Measurements from ENCODE around the gene SEPTIN6. TPM values are rescaled to one million over a fixed set of nuclear protein-coding genes. Genes with fewer than 3 reads are reported as not detected.

The SEPTIN6 gene
- total RNA-seq, result 16.1 TPM
- long read RNA-seq, full-length matches to known transcripts, result 64 of 99 reads
- long read RNA-seq, partial matches to known transcripts, result 21 of 99 reads
- long read RNA-seq, other reads (novel, unspliced or antisense), result 14 of 99 reads

DNA sequence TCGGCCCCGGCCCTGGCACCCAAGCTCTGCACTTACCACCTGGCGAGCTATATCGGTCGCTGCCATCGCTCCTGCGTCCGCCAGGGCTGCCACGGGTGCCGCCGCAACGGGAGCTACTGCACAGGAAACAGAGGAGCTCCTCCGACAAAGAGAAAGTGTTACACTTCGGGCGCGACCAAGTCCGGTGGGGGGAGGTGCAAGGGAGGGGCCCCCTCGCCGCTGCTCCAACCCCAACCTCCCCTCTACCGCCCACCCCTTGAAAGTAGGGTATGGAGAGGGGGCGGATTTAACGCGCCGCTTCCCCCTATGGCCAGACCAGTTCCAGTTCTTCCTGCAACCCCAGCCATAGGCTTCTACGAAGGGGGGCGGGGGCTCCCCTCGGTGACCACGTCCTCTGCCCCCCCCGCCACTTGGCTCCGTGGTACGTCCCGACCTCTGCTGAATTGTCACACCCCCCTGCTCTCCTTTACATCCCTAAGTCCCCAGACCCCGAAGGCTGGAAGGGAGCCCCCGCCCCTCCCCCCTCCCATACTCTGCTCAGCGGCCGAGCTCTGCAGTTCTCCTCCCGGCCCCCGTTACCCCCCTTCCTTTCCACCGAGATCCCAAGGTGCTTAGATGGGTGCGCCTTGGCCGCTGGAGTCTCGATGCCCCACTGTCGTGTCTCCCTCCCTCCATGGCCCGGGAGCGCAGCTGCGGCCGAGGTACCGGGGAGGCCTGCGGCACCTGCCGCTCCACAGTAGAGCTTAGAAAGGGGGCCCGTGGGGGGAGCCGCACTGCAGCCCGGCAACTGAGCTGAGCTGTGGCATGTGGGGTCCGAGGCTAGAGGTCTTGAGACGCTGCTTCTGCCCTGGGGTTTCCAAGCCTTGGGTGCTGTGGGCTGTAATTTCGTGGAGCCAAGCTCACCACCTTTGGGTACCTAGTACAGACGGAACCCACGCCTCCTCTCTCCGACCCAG lies at the start of gene SEPTIN6:
Gene SEPTIN6, minus strand, starts transcription at position 129 of the 956 bp plus-strand sequence. Its CDS starts 63 bp downstream, at position 66.
- peak; percentile 90 for DNase-seq (ENCODE audit: low spot score)

DNA sequence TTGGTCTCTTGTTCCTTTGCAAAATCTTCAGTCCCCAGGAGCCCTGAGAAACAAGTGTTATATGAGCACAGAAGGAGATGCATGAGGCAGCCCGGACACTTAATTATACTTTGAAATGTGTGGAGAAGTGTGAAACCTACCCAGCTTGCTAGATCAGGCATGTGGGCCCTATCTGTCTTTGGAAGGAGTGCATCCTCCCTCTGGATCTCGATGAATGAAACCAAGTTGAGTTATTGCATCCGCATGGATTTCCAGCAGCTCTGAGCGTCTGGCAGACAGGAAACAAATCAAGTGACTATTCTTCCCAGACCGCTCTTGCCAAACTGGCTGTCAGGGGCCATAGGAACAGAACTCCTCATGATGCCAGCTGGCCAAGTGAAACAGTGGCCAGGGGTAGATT lies 45.8 kb upstream of the SEPTIN6 start:
- DNase-seq (ENCODE audit: low spot score), result no peak

DNA sequence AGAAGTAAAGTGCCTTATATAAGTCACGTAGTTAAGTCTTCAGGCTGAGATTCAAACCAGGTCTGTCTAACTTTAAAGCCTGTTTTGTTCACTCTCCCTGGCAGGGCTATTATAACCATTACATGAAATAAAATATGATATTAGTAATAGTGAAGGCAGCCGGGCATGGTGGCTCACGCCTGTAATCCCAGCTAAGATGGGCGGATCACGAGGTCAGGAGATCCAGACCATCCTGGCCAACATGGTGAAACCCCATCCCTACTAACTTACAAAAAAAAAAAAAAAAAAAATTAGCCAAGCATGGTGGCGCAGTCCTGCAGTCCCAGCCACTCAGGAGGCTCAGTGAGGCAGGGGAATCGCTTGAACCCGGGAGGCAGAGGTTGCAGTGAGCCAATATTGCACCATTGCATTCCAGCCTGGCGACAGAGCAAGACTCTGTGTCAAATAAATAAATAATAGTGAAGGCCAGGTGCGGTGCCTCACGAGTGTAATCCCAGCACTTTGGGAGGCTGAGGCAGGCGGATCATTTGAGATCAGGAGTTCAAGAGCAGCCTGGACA lies 43.3 kb upstream of the SEPTIN6 start:
- DNase-seq (ENCODE audit: low spot score), result no peak

DNA sequence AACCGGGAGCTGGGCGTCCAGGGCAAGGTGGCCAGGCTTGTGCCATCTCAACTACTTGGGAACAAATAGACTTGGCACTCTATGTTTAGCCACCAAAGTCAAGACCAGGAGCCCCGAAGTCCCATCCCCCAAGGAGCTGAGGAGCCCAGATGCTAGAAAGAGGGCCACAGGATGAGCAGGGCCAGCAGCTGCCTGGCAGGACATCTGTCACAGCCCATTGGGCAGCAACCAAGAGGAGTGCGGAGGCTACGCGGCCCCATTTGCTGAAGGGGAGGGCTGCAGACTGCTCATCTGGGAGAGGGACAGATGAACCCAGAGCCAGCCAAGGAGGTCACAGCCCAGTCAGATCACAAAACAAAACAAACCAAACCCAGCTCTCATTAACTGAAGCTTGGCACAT lies 42.5 kb upstream of the SEPTIN6 start:
- no peak for DNase-seq (ENCODE audit: low spot score)

DNA sequence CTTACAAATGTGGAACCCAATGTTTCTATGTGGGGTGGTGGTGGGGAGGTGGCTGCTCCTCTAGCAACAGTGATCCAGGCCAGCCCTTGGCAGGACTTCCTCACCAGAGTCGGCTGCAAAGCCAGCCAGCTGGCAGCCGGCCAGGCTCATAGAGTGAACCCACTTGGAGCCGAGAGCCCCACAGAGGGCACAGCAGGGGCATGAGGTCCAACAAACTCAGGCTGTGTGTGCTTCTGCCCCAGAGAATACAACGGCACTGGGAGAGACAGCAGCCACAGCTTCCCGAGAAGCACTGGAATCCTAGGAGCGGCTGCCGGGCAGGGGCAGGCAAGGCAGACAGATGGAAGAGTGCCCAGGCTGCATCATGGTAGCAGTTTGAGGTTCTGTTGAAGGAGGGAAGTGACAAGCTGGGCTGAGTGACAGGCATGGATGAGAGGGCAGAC lies 42.0 kb upstream of the SEPTIN6 start:
- no peak for DNase-seq (ENCODE audit: low spot score)

DNA sequence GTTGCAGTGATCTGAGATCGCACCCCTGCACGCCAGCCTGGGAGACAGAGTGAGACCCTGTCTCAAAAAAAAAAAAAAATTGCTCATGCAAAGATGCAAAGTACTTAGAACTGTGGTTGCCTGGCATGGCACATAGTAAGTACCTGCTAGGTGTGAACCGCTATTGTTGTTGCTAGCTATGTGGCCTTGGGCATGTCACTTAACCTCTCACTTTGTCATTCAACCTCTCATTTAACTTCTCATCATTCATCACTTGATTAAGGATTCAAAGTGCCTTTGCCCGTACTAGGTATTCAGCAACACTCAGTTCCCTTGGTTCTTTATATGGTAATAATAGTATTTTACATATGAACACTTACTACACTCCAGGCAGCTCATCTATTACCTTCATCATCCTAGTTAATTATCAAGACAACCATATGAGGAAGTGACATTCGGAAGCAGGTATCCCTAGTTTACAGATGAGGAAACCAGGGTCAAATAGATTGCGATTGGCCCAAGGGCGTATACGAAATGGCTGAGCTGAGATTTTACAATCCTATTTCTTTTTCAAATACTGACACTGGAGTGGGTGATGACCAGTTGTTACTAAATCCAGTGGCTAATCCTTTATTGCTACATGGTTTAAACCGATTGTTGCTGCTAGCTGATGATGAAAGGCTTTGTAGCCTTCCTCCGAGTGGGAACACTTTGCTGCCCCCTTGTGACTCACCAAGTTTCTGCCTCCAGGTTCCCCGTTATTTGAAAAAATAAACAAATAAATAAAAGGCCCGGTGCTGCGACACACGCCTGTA lies 36.6 kb upstream of the SEPTIN6 start:
- DNase-seq (ENCODE audit: low spot score), result no peak

DNA sequence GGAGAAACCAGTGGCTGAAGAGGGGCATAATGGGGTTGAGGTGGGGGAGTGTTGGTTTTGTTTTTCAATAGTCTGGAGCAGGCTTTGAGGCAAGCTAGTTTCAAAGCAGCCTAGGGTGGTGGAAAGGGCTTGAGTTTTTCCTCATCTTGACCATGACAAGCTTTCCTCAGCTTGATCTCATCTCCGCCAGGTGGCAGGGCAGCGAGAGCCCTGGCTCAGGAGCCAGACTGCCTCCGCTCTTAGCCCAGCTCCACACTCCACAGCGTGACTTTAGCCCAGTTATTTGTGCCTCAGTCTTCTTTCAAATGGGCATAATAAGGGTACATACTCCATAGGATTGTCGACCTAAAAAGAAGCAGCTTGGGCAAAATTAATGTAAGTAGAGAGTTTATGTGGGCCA lies 35.5 kb upstream of the SEPTIN6 start:
- DNase-seq (ENCODE audit: low spot score), result no peak

DNA sequence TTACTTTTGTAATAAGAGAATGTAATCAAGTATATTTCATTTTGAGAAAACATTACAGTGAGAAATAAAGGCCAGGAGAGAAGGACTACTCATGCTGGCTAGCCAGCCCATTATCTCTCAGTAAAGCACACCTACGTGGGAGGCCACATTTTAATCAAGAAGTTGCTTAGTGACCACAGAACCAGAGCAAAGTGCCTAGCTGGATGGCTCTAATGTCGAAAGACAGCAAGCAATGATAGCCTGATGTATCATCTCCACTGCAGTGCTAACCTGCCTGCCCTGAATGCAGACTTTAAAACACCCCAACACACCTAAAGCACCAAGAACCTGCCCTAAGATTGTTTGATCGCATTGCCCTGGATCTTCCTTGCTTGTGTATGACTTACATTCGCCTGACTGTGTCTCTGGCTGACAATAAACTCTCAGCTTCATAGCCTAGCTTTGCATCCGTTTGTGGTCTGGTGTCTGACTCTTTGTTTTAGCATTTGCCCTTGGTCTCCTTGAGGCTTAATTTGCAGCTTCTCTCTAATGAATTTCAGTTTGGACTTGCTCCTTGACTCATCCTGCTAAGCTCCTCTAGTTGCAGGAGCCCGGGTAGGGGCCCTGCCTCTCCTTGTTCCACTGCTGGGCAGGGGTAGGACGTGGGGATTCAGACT lies 34.1 kb upstream of the SEPTIN6 start:
- DNase-seq (ENCODE audit: low spot score), result no peak

DNA sequence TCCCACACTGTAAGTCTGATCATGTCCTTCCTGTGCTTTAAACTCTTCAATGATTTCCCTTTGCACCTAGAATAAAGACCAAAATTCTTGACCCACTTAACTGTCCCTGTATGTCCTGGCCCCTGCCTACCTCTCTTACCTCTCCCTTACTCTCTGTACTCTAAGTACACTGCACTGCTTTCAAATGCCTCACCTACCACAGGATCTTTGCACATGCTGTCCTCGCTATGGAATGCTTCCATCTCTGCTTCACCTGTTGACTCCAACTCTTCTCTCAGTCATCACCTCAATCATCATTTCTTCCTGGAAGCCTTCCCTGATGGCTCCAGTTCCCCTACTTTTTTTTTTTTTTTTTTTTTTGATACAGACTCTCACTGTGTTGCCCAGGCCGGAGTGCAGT lies 29.0 kb upstream of the SEPTIN6 start:
- no peak for DNase-seq (ENCODE audit: low spot score)

DNA sequence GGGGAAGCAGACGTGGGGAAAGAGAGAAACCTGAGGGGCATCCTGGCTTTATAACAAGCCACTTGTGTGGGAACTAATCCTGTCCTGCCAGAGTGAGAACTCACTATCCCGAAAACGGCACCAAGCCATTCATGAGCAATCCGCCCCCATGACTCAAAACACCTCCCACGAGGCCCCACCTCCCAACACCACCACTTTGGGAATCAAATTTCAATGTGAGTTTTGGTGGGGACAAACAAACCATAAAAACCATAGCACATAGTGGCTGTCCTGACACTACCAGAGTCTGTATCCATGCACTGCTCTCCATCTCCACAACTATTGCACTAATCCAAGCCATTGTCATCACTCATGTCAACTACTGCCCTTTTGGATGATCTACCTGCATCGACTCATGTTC lies 28.5 kb upstream of the SEPTIN6 start:
- DNase-seq (ENCODE audit: low spot score), result peak; percentile 11

DNA sequence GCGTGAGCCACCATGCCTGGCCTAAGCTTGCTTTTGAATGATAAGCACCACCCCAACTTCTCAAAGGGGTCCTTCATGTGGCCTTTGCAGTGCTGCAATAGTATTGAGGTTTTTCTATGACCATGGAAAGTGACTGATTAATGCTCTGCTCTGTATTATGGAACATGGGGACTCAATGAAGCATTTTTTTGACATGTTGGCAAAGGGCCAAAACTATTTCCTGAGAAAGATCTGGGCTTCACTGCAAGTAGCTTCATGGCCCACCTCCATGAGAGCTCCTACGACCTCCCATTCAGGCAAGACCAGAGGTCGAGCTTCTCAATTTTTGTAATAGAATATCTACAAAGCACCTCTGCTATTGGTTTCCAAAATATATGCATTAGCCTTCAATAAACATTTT lies 16.7 kb upstream of the SEPTIN6 start:
- no peak for DNase-seq (ENCODE audit: low spot score)

DNA sequence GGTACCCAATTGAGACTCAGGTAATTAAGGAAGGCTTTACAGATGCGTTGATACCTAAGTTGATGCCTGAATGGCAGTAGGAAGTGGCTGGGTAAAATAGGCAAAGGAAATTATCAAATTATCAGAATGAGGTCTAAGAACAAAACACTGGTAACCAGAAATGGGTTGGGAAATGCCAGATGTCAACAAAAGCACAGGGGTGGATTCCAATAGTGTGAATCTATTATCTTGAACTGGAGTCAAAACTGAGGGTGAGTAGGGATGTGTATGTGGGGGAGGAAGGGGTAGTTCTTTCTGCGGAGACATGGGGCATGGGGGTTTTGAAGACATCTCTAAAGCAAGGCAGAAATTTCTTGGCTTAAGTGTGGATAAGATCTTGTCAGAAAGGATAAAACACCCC lies 16.0 kb upstream of the SEPTIN6 start:
- DNase-seq (ENCODE audit: low spot score), result no peak

DNA sequence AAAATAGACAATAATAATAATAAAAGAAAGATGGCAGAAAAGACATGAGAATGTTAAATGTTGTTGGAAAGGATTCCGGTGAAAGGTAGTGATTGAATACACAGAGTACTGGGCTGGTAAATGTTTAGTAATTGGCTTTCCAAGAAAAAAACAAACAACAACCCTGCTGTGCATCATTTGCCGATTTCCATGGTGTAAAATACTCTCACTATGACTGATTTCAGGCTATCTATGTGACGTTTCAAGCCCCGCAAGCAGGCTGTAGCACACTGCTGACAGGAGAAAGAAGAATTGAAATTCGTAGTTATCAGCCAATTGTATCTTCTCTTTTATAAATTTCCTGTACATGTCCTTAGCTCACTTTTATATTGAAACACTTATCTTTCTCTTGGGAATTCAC lies 13.6 kb upstream of the SEPTIN6 start:
- no peak for DNase-seq (ENCODE audit: low spot score)

DNA sequence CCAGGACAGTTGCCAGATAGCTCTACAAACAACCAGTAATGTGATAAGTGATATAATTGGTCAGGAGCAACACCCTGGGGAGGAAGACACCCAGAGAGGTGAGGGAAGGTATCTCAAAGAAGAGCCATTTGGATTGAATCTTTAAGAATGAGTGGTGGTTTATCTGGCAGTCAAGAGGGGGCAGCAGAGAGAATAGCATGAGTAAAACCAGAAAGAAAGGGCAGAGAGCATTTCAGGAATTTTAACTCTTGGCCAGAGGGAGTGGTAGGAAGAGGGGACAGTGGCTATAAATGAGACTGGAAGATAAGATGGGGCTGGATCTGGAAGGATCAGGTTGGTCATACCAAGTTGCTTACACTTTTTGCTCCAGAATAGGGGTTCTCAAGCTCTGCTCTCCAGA lies 5.9 kb upstream of the SEPTIN6 start:
- DNase-seq (ENCODE audit: low spot score), result no peak

DNA sequence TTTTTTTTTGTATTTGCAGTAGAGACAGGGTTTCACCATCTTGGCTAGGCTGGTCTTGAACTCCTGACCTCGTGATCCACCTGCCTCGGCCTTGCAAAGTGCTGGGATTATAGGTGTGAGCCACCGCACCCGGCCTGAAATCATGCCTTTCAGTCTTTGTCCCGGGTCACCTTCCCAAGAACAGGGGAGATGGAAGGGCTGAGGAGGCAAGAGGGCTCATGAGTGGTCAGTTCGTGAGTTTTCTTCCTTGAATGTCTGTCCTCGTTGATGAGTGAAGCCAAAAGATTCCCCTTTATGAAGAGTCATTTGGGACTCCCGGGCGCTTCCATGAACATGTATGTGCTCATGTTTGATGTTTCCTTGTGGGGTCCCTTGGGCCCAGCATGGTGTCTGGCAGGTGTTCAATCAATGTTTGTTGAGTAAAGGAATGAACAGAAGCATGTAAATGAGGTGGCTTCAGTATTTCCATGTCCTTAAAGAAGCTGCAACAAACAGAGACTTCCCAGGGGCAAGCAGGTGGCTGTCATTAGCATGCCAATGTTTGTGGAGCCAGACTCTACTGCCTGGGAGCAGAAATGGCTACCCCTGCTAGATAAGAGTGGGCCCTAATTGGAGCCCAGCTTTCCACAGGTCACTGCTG lies 3.4 kb upstream of the SEPTIN6 start:
- peak; percentile 26 for DNase-seq (ENCODE audit: low spot score)

DNA sequence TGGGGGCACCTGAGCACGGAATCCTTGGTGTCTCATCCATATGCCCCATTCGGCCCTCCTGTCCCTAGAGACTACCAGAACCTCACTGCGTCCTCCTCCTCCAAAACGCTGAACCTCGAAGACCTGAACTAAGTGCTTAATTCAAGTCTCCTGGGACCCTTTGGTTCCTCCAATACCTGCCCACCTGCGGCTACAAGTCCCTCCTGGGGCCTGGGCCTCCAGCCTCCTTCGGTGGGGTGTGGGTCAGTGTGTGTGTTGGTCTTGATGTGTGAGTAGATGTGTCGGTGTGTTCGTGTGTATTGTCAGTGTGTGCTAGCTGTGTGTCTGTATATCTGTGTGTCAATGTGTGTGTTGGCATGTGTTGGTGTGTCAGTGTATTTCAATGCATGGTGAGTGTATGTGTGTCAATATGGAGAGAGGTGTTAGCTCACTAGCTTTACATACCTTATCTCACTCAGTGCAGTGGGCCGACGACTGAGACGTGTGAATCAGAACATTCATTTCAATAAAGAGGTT lies 2.6 kb upstream of the SEPTIN6 start:
- DNase-seq (ENCODE audit: low spot score), result no peak

DNA sequence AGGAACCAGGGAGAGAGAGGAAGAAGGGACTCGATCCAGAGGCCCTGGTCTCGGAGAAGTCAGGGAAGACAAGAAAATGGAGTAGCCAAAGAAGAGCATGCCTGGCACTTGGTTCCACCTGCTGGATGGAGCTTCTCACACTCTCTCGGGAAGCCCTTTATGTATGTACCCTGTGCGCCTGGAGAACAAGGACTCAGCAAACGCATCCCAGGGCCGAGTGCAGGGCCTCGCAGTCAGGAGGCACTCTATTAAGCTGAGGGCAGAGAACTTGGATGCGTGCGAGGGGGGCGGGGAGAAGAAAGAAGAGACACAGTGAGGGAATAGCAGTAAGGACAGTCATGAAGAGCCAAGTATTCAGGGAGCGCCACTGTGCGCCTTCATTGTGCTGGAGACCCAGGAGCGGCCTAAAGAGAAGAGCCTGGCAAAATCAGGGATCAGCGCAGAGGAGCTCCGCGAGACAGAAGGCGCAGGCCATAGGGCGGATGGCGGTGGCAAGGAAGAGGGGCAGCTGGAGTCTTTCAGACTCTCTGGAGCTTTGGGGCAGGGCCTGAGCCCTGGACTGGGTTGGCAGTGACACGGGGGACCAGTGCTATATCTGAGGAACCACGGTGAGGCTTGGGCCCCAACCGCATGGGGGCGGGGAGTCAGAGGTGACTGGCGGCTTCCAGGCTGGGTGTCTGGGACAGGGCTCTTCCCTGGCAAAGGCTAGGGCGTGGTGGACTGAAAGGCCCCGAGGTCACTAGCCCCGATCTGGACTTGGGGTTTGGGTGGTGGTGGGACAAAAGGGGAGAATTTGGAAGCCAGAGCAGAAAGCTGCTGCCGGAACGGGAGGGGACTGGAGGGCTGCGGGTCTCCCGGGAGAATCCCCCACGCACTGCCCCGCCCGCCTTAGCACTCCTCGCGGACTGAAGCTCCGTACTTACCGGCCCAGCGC lies 1.9 kb upstream of the SEPTIN6 start:
- DNase-seq (ENCODE audit: low spot score), result peak; percentile 82

DNA sequence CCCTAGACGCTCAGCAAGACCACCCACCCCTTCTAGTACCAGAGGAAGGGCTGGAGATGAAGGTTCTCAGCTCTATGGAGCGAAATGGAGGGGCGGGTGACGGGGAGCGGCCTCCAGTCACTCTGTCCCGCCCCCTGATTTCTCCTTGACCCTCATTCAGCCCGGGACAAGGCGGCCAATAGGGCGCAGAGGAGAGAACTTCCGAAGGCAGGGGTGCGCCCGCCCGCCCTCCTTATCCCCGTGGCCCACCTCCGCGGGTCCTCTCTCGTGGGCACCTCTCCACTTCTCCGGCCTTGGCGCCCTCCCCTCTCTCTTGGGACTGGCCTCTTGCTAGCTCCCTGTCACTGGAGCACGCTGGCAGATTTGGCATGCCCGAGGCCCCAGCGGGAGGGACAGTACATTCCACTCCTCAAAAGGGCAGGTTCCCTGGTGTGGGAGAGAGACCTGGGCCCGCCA lies 1.1 kb upstream of the SEPTIN6 start:
- peak; percentile 76 for DNase-seq (ENCODE audit: low spot score)

Measured in mesenteric fat pad (tissue), 1 donor.